ENCODE results near the gene PTGES2.

PTGES2 gene

GRCh38 chr9:128102861-128103588 lies 24.5 kb downstream of the PTGES2 start:
- no peak for DNase-seq

GRCh38 chr9:128102196-128102595 lies 25.3 kb downstream of the PTGES2 start:
- no peak for DNase-seq

GRCh38 chr9:128101690-128102089 lies 25.8 kb downstream of the PTGES2 start:
- no peak for DNase-seq

GRCh38 chr9:128101231-128101661 lies 26.3 kb downstream of the PTGES2 start:
- DNase-seq: no peak

GRCh38 chr9:128100581-128100980 lies 26.9 kb downstream of the PTGES2 start:
- DNase-seq: no peak

GRCh38 chr9:128099932-128100491 lies 27.5 kb downstream of the PTGES2 start:
- peak; percentile 18 for DNase-seq

- peak; percentile 45 for DNase-seq
Observed at GRCh38 chr9:128099231-128099931, 28.1 kb downstream of the PTGES2 start.

GRCh38 chr9:128098297-128099230 lies 29.0 kb downstream of the PTGES2 start:
- peak; percentile 97 for DNase-seq

- DNase-seq: no peak
Observed at GRCh38 chr9:128097543-128098296, 29.8 kb downstream of the PTGES2 start.

- DNase-seq: no peak
Observed at GRCh38 chr9:128096616-128097536, 30.7 kb downstream of the PTGES2 start.

- no peak for DNase-seq
Observed at GRCh38 chr9:128094950-128095544, 32.5 kb downstream of the PTGES2 start.

GRCh38 chr9:128094166-128094949 lies 33.2 kb downstream of the PTGES2 start:
- DNase-seq: peak; percentile 96

GRCh38 chr9:128093011-128093410 lies 34.5 kb downstream of the PTGES2 start:
- DNase-seq: no peak

GRCh38 chr9:128092199-128092977 lies 35.1 kb downstream of the PTGES2 start:
- DNase-seq: no peak

GRCh38 chr9:128091571-128091970 lies 36.0 kb downstream of the PTGES2 start:
- DNase-seq: no peak

GRCh38 chr9:128091144-128091543 lies 36.4 kb downstream of the PTGES2 start:
- DNase-seq: peak; percentile 91

- no peak for DNase-seq
Observed at GRCh38 chr9:128089299-128089698, 38.2 kb downstream of the PTGES2 start.

- DNase-seq: no peak
Observed at GRCh38 chr9:128088253-128088945, 39.1 kb downstream of the PTGES2 start.

Data from fibroblast of skin of abdomen (primary cell).